ENCODE results near the gene SPINT3.
"Not testable (repeated sequence)": the region's sequence is repeated elsewhere in the genome, so short reads cannot be mapped to it uniquely, and the experiment has no call there.

Gene SPINT3

DNA sequence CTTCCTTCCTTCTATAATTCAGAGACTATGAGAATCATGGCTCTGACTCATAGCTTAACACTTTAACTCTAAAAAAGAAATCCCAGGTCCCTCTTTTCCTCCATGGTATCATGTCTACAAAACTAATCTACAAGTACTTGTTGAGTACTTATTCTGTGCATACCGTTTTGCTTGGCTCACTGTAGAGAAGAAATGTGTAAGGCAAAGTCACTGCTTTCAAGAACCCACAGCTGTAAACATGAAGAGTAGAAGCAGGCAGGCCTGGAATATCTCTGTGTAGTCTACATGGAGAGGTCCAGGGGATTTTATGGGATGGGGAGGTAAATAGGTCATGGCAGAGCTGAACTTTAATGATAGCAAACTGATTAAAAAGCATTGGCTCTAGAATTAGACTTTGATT lies 13.8 kb downstream of the SPINT3 start:
- no peak for DNase-seq

GRCh38 chr20:45500022-45500421 lies 15.4 kb downstream of the SPINT3 start:
- DNase-seq = no peak

- no peak for DNase-seq
Measured at GRCh38 chr20:45497971-45498494, 17.4 kb downstream of the SPINT3 start.

GRCh38 chr20:45496166-45496565 lies 19.3 kb downstream of the SPINT3 start:
- DNase-seq = no peak

GRCh38 chr20:45495501-45495941 lies 19.9 kb downstream of the SPINT3 start:
- DNase-seq = no peak

GRCh38 chr20:45489083-45489531 lies 26.3 kb downstream of the SPINT3 start:
- DNase-seq = no peak

DNA sequence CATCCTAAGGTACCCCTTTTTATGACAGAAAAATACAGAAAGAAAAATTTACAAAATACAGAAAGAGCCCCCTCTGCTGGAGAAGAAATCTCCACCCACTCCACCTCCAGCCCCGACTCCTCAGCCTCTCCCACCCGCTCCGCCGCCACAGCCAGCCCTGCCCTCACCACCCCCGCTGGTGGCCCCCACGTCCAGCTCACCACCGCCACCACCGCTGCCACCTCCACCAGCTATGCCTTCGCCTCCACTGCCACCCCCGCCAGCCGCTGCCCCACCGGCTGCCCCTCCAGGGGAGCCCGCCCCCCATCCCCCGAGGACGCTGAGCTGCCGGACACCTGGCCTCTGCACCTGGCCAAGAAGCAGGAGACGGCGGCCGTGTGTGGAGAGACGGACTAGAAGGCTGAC lies 28.2 kb downstream of the SPINT3 start:
- DNase-seq = no peak

GRCh38 chr20:45485388-45485787 lies 30.0 kb downstream of the SPINT3 start:
- no peak for DNase-seq

DNA sequence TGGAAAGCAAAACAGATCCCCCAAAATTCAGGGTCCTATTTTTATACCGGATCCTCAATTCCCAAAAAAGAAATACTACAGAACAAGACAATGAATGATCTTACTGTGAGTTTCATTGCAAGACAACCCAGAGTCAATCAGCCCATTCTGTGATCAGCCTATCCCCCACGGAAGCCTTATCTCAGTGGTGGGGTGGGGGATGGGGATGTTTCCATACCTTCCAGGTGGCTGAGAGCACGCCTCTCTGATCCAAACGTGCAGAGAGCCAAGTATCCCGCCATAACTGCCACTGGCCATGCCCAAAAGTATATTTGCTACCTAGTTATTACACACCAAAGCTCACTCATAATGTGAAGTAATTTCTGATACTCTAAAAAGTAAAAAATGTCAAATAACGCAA lies 30.7 kb downstream of the SPINT3 start:
- DNase-seq = no peak

DNA sequence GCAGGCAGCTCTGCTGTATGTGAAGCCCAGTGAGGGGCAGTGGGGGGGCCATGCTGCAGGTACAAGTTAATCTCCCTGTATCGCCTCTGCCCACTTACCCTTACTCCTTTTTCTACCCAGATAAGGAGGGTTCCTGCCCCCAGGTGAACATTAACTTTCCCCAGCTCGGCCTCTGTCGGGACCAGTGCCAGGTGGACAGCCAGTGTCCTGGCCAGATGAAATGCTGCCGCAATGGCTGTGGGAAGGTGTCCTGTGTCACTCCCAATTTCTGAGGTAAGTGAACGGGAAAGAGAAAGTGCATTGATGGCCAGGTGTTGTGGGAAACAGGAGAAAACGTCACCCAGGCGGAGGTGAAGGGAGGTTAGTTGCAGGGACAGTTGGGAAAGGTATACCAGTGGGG lies 35.6 kb downstream of the SPINT3 start:
- DNase-seq = no peak

DNA sequence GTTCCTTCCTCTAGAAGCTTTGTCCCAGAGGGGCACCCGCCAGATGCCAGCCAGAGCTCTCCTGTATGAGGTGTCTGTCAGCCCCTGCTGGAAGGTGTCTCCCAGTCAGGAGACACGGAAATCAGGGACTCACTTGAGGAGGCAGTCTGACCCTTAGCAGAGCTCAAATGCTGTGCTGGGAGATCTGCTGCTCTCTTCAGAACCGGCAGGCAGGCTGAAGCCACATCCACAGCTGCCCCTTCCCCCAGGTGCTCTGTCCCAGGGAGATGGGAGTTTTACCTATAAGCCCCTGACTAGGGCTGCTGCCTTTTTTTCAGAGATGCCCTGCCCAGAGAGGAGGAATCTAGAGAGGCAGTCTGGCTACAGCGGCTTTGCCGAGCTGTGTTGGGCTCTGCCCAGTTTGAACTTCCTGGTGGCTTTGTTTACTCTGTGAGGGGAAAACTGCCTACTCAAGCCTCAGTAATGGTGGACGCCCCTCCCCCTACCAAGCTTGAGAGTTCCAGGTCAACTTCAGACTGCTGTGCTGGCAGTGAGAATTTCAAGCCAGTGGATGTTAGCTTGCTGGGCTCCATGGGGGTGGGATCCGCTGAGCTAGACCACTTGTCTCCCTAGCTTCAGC lies 37.8 kb downstream of the SPINT3 start:
- DNase-seq = not testable (repeated sequence)

GRCh38 chr20:45472286-45472685 lies 43.1 kb downstream of the SPINT3 start:
- DNase-seq = not testable (repeated sequence)

DNA sequence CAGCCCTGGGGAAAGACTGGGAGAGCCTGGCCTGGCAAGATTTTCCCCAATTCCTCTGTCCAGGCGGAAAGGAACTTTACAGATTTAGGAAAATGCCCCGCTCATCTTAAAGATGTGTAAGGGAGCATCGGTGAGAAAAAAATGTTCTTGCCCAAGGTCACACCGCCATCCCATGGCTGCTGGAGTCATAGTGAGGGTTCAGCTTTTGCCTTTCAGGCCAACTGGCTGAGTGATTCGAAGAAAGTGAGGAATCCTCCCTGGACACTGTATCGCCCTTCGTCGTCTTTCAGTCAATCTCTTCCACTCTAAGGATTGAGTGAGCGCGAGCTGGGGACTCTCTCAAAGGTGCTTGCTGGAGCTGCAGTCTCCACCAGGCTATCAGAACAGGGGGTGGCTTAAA lies 44.5 kb downstream of the SPINT3 start:
- no peak for DNase-seq

- no peak for DNase-seq
Measured at GRCh38 chr20:45470262-45470931, 45.0 kb downstream of the SPINT3 start.

GRCh38 chr20:45469336-45470261 lies 45.8 kb downstream of the SPINT3 start, which contains the start of gene WFDC2:
Gene WFDC2, plus strand, starts transcription at chr20:45469753. Its CDS starts 29 bp downstream, at chr20:45469782.
- DNase-seq = no peak

GRCh38 chr20:45467861-45468260 lies 47.6 kb downstream of the SPINT3 start:
- DNase-seq = no peak

GRCh38 chr20:45467172-45467571 lies 48.2 kb downstream of the SPINT3 start:
- no peak for DNase-seq

DNA sequence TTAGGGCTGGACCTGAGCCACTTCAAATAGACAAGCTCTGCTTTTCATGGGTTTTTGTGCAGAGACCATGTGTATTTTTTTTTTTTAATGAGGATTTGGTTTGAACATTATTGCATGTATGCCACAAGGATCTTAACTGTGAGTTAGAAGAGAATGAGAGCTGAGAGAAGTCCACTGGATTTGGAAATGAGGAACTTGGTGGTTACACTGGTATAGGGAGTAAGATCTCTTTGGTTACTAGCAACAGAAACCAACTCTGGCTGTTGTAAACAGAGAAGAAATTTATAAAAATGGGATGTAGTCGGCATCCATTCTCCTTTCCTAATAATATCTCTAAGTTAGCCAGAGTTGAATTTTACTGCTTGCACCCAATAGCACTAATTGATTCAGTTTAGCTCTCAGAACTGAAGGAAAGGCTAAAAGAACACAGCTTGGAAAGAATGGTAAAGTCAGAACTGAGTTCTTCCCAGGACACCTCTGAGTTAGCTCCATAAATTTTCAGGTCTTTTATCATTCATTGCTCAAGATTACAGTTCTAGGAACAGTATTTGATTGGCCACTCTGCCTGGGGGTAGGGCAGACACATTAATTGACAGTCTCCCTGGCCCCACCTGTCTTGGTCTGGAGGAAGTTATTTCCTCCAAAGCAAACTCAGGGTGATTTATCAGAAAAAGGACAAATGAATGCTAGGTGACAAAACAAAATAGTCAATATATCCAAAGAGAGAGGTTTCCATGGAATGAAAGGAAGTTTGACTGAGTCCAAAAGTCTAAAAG lies 49.7 kb downstream of the SPINT3 start:
- DNase-seq = peak; percentile 3

DNA sequence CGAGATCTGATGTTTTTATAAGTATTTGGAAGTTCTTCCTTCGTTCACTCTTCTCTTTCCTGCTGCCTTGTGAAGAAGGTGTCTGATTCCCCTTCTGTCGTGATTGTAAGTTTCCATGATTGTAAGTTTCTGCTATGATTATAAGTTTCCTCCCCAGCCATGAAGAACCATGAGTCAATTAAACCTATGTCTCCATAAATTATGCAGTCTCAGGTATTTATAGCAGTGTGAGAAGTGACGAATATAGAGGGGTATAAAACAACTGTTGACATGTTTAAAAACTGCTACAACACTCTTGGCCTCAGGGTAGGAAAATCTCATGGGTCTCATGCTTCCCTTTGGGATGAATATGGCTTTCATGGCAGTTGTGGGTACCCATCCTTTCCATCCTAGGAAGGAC lies 51.7 kb downstream of the SPINT3 start:
- no peak for DNase-seq

GRCh38 chr20:45462711-45463509 lies 52.5 kb downstream of the SPINT3 start:
- no peak for DNase-seq
